H9 (cell line): ENCODE measurements around the gene NECTIN1. TPM values are rescaled to one million over a fixed set of nuclear protein-coding genes. Genes with fewer than 3 reads are reported as not detected.

Experiments used
- DNase-seq: peaks from one replicate; pipeline ENCODE4 v3.0.0-alpha.2; 2017
- H2AFZ ChIP-seq: one replicate; pipeline ENCODE4 v1.6.1; 2013; ENCODE audit warnings: mild to moderate bottlenecking, low read length, control low read depth, moderate library complexity
- H2AK5ac ChIP-seq: 2 replicates; pipeline ENCODE4 v1.6.1; 2013; ENCODE audit warnings: low read length, control low read depth, mixed read lengths; ENCODE audit not compliant: insufficient read length
- H2BK120ac ChIP-seq: one replicate; pipeline ENCODE4 v1.6.1; 2013; ENCODE audit warnings: low read depth, mild to moderate bottlenecking, low read length, control low read depth, inconsistent platforms; ENCODE audit not compliant: poor library complexity, severe bottlenecking
- H2BK12ac ChIP-seq: 2 replicates; pipeline ENCODE4 v1.6.1; 2013; ENCODE audit warnings: low read length, control low read depth, mixed read lengths, low read depth; ENCODE audit not compliant: insufficient read length
- H2BK15ac ChIP-seq: 2 replicates; pipeline ENCODE4 v1.6.1; 2013; ENCODE audit warnings: low read depth, low read length, control low read depth
- H2BK20ac ChIP-seq: one replicate; pipeline ENCODE4 v1.6.1; 2013; ENCODE audit warnings: low read depth, mild to moderate bottlenecking, low read length, control low read depth, inconsistent platforms; ENCODE audit not compliant: poor library complexity, severe bottlenecking
- H2BK5ac ChIP-seq: 2 replicates; pipeline ENCODE4 v1.6.1; 2013; ENCODE audit warnings: low read length, control low read depth, mixed read lengths; ENCODE audit not compliant: insufficient read length
- H3K14ac ChIP-seq: 2 replicates; pipeline ENCODE4 v1.6.1; 2013; ENCODE audit warnings: low read length, control low read depth; ENCODE audit not compliant: insufficient read depth
- H3K18ac ChIP-seq: 2 replicates; pipeline ENCODE4 v1.6.1; 2013; ENCODE audit warnings: low read depth, mild to moderate bottlenecking, mixed read lengths, low read length, control low read depth; ENCODE audit not compliant: insufficient read length
- H3K23ac ChIP-seq: 2 replicates; pipeline ENCODE4 v1.6.1; 2013; ENCODE audit warnings: low read length, control low read depth, mixed read lengths, low read depth; ENCODE audit not compliant: insufficient read length
- H3K23me2 ChIP-seq: 2 replicates; pipeline ENCODE4 v1.6.1; 2013; ENCODE audit warnings: low read depth, mild to moderate bottlenecking, mixed read lengths, low read length, control low read depth; ENCODE audit not compliant: insufficient read length, poor library complexity, severe bottlenecking
- H3K27ac ChIP-seq: 2 replicates; pipeline ENCODE4 v1.5.1; 2013; ENCODE audit warnings: low read length, control low read depth, mixed read lengths, low read depth; ENCODE audit not compliant: insufficient read length
- H3K27me3 ChIP-seq: 2 replicates; pipeline ENCODE4 v1.6.1; 2013; ENCODE audit warnings: low read length, control low read depth, inconsistent platforms; ENCODE audit not compliant: insufficient read depth
- H3K4ac ChIP-seq: 2 replicates; pipeline ENCODE4 v1.6.1; 2013; ENCODE audit warnings: low read depth, mild to moderate bottlenecking, control low read depth, inconsistent platforms, low read length, moderate library complexity
- H3K4me1 ChIP-seq: 2 replicates; pipeline ENCODE4 v1.6.1; 2013; ENCODE audit warnings: low read length, control low read depth, inconsistent platforms; ENCODE audit not compliant: insufficient read depth
- H3K4me2 ChIP-seq: 2 replicates; pipeline ENCODE4 v1.6.1; 2013; ENCODE audit warnings: low read length, control low read depth, mixed read lengths; ENCODE audit not compliant: insufficient read length, insufficient read depth
- H3K56ac ChIP-seq: 2 replicates; pipeline ENCODE4 v1.6.1; 2013; ENCODE audit warnings: low read depth, mild to moderate bottlenecking, mixed read lengths, low read length, control low read depth; ENCODE audit not compliant: insufficient read length
- H3K79me1 ChIP-seq: 2 replicates; pipeline ENCODE4 v1.6.1; 2013; ENCODE audit warnings: low read depth, mild to moderate bottlenecking, moderate library complexity, low read length, control low read depth, inconsistent platforms; ENCODE audit not compliant: insufficient read depth, poor library complexity, severe bottlenecking
- H3K79me2 ChIP-seq: 2 replicates; pipeline ENCODE4 v1.6.1; 2013; ENCODE audit warnings: low read length, control low read depth, inconsistent platforms; ENCODE audit not compliant: insufficient read depth
- H3K9ac ChIP-seq: 2 replicates; pipeline ENCODE4 v1.6.1; 2013; ENCODE audit warnings: low read length, control low read depth, mixed read lengths; ENCODE audit not compliant: insufficient read length; ENCODE audit errors: extremely low read depth
- H3K9me3 ChIP-seq: one replicate; pipeline ENCODE4 v1.6.1; 2013; ENCODE audit warnings: low read depth, low read length, inconsistent platforms; ENCODE audit not compliant: control insufficient read depth
- H3T11ph ChIP-seq: one replicate; pipeline ENCODE4 v1.6.1; 2013; ENCODE audit warnings: mild to moderate bottlenecking, low read length, control low read depth, inconsistent platforms
- H4K20me1 ChIP-seq: one replicate; pipeline ENCODE4 v1.6.1; 2013; ENCODE audit not compliant: control insufficient read depth, insufficient read length, insufficient read depth
- H4K5ac ChIP-seq: 2 replicates; pipeline ENCODE4 v1.6.1; 2013; ENCODE audit warnings: low read depth, mild to moderate bottlenecking, mixed read lengths, low read length, control low read depth; ENCODE audit not compliant: insufficient read length
- H4K8ac ChIP-seq: replicated peaks from 2 replicates; pipeline ENCODE4 v1.6.1; 2013; ENCODE audit warnings: low read length, control low read depth, mixed read lengths, low read depth; ENCODE audit not compliant: insufficient read length
- H4K91ac ChIP-seq: 2 replicates; pipeline ENCODE4 v1.6.1; 2013; ENCODE audit warnings: low read depth, mild to moderate bottlenecking, moderate library complexity, mixed read lengths, low read length, control low read depth; ENCODE audit not compliant: insufficient read length
- H3K27ac Mint-ChIP-seq, 3 experiments: 2 replicates in 2 of 3; 3 replicates in 1 of 3; pipeline ENCODE4 v1.8.0; 2020 to 2021; ENCODE audit warnings: mixed read lengths in 3 of 3, mild to moderate bottlenecking in 1 of 3, moderate library complexity in 1 of 3
- H3K27me3 Mint-ChIP-seq: 2 replicates; pipeline ENCODE4 v1.8.0; 2021; ENCODE audit warnings: low read depth, mild to moderate bottlenecking, moderate library complexity, mixed read lengths
- H3K36me3 Mint-ChIP-seq, 3 experiments: 2 replicates in 2 of 3; 3 replicates in 1 of 3; pipeline ENCODE4 v1.8.0; 2020 to 2021; ENCODE audit warnings: low read depth in 3 of 3, mixed read lengths in 3 of 3; ENCODE audit not compliant: insufficient read depth in 1 of 3
- H3K4me1 Mint-ChIP-seq, 2 experiments: 2 replicates each; pipeline ENCODE4 v1.8.0; 2020; ENCODE audit warnings: mixed read lengths in 2 of 2
- H3K4me3 Mint-ChIP-seq, 2 experiments: 2 replicates in 1 of 2; 3 replicates in 1 of 2; pipeline ENCODE4 v1.8.0; 2020 to 2021; ENCODE audit warnings: mild to moderate bottlenecking in 2 of 2, mixed read lengths in 2 of 2, moderate library complexity in 1 of 2
- H3K9me3 Mint-ChIP-seq, 2 experiments: 2 replicates in 1 of 2; 3 replicates in 1 of 2; pipeline ENCODE4 v1.8.0; 2020; ENCODE audit warnings: mild to moderate bottlenecking in 2 of 2, mixed read lengths in 2 of 2, moderate library complexity in 1 of 2
- CTCF ChIP-seq: fragments of 200-600 bp; sonication (generic); conservative IDR thresholded peaks from 3 replicates; pipeline ENCODE4 v1.8.0; 2021; ENCODE audit warnings: antibody characterized with exemption, mild to moderate bottlenecking
- WGBS: extraction: QIAGEN DNeasy Blood & Tissue Kit; methylation state at CpG from one replicate; pipeline ENCODE4 v1.1.7; 2013; ENCODE audit warnings: missing lambda C conversion rate, low lambda C conversion rate, mixed read lengths; ENCODE audit not compliant: insufficient read length; ENCODE audit errors: extremely low coverage; 5-methylcytosine and 5-hydroxymethylcytosine counted together
- total RNA-seq: library from RNA; stranded (reverse); gene quantifications from 2 replicates; pipeline ENCODE4 v1.2.1, GENCODE V29; 2021

The NECTIN1 gene
- total RNA-seq, 1 experiment from 2014 or later = 113 TPM

GRCh38 chr11:119744577-119744976 is 15.6 kb upstream of the NECTIN1 start:
- DNase-seq = no peak
- Histone ChIP-seq H3K56ac (no peak overlapping the region), H2BK120ac (no peak overlapping the region), H3K9me3 (no peaks in the 10 kb centered on the region), H3K79me1 (no peaks in the 10 kb centered on the region), H2BK12ac (no peak overlapping the region), H2BK5ac (no peak overlapping the region), H2AFZ (no peak overlapping the region), H3K27me3 (no peaks in the 10 kb centered on the region; the same call in 1 of the 2 replicates), H4K91ac (no peak overlapping the region), H4K5ac (no peak overlapping the region), H3K79me2 (no peaks in the 10 kb centered on the region; the same call in 1 of the 2 replicates), H2BK15ac (no peak overlapping the region), H4K8ac (no peak overlapping the region), H4K20me1 (no peaks in the 10 kb centered on the region), H3K14ac (no peak overlapping the region), H3K23me2 (peaks cover 6% of the 10 kb centered on the region), H2BK20ac (no peak overlapping the region), H3K27ac (no peak overlapping the region), H3K4me2 (no peak overlapping the region), H3K4me1 (no peaks in the 10 kb centered on the region; the same call in 1 of the 2 replicates), H3K4ac (no peak overlapping the region), H3T11ph (no peak overlapping the region), H3K23ac (no peak overlapping the region), H3K18ac (no peak overlapping the region), H3K9ac (no peak overlapping the region), H2AK5ac (no peak overlapping the region)
- TF ChIP-seq CTCF = no peak
- H3K4me3 Mint-ChIP-seq = no peak overlapping the region
- H3K9me3 Mint-ChIP-seq = no peaks in the 10 kb centered on the region; a peak in 1 of 5 replicates
- H3K4me1 Mint-ChIP-seq = peaks cover 14 to 21% of the 10 kb centered on the region in 2 experiments
- no peak overlapping the region for H3K27ac Mint-ChIP-seq
- peaks cover 69% of the 10 kb centered on the region for H3K27me3 Mint-ChIP-seq
- H3K36me3 Mint-ChIP-seq = no peaks in the 10 kb centered on the region
- no CpG with 5 or more reads among the region's 2 CpGs for WGBS
